HEK293 (cell line): ENCODE results near the gene IFI27L2.

ENCODE experiments used
- CTCF ChIA-PET: fragments of 350-600 bp; formaldehyde crosslinking; extraction: SDS; loops from one replicate; lab custom pipeline; 2021; ENCODE audit warnings: antibody characterized with exemption; lab: Yijun Ruan, JAX
- POLR2A ChIA-PET: fragments of 300-600 bp; formaldehyde crosslinking; extraction: SDS; loops from one replicate; lab custom pipeline; 2020; ENCODE audit warnings: antibody characterized with exemption, inconsistent platforms; lab: Yijun Ruan, JAX
- H3K27ac ChIP-seq: fragments of 200-500 bp; sonication (Bioruptor generic); 2 replicates; pipeline ENCODE4 v1.5.1; 2014; ENCODE audit warnings: low read depth, low read length, control low read depth, inconsistent platforms; ENCODE audit errors: extremely low read depth
- H3K36me3 ChIP-seq, 2 experiments: fragments of 200-500 bp in 1 of 2; sonication (Bioruptor generic) in 1 of 2; 1 replicate in 1 of 2; 2 replicates in 1 of 2; pipeline ENCODE4 v1.5.1; 2014 to 2017; ENCODE audit warnings: inconsistent platforms in 2 of 2, low read length in 2 of 2; ENCODE audit not compliant: control insufficient read depth in 2 of 2, insufficient read depth in 1 of 2
- H3K4me1 ChIP-seq: fragments of 200-500 bp; sonication (Bioruptor generic); 2 replicates; pipeline ENCODE4 v1.5.1; 2014; ENCODE audit warnings: mild to moderate bottlenecking, low read length, inconsistent platforms; ENCODE audit not compliant: control insufficient read depth, insufficient read depth
- H3K4me3 ChIP-seq: 2 replicates; pipeline ENCODE4 v1.5.1; 2011; ENCODE audit warnings: low read depth, mild to moderate bottlenecking, control low read depth, low read length, moderate library complexity
- H3K9me3 ChIP-seq: fragments of 200-500 bp; sonication (Bioruptor generic); 2 replicates; pipeline ENCODE4 v1.5.1; 2014; ENCODE audit warnings: low read depth, low read length, inconsistent platforms; ENCODE audit not compliant: control insufficient read depth, insufficient read depth
- KLF16 ChIP-seq: fragments of 450-650 bp; formaldehyde crosslinking; IDR thresholded peaks from 2 replicates; pipeline ENCODE4 v1.5.1; 2017; ENCODE audit warnings: missing biosample characterization, missing genetic modification characterization
- KLF9 ChIP-seq: fragments of 450-650 bp; formaldehyde crosslinking; IDR thresholded peaks from 2 replicates; pipeline ENCODE4 v1.5.1; 2016; ENCODE audit warnings: missing biosample characterization, missing genetic modification characterization, low read depth
- ZNF157 ChIP-seq: fragments of 450-650 bp; formaldehyde crosslinking; IDR thresholded peaks from 2 replicates; pipeline ENCODE4 v1.5.1; 2016; ENCODE audit warnings: missing biosample characterization, missing genetic modification characterization
- ZNF23 ChIP-seq: fragments of 450-650 bp; formaldehyde crosslinking; IDR thresholded peaks from 2 replicates; pipeline ENCODE4 v1.5.1; 2016; ENCODE audit warnings: missing biosample characterization, missing genetic modification characterization, borderline replicate concordance
- ZNF350 ChIP-seq: fragments of 450-650 bp; formaldehyde crosslinking; IDR thresholded peaks from 2 replicates; pipeline ENCODE4 v1.5.0; 2017; ENCODE audit warnings: missing biosample characterization, mild to moderate bottlenecking, missing genetic modification characterization
- ZNF366 ChIP-seq: fragments of 450-650 bp; formaldehyde crosslinking; conservative IDR thresholded peaks from 2 replicates; pipeline ENCODE4 v1.5.1; 2016; ENCODE audit warnings: missing biosample characterization, missing genetic modification characterization
- ZNF426 ChIP-seq: fragments of 450-650 bp; formaldehyde crosslinking; IDR thresholded peaks from 2 replicates; pipeline ENCODE4 v1.5.1; 2017; ENCODE audit warnings: missing biosample characterization, missing genetic modification characterization, mild to moderate bottlenecking, inconsistent platforms, moderate library complexity
- ZNF510 ChIP-seq: fragments of 450-650 bp; formaldehyde crosslinking; IDR thresholded peaks from 2 replicates; pipeline ENCODE4 v1.5.1; 2018; ENCODE audit warnings: mild to moderate bottlenecking, missing genetic modification characterization, missing biosample characterization; ENCODE audit not compliant: insufficient replicate concordance
- ZNF529 ChIP-seq: fragments of 450-650 bp; formaldehyde crosslinking; IDR thresholded peaks from 2 replicates; pipeline ENCODE4 v1.5.1; 2017; ENCODE audit warnings: missing genetic modification characterization, missing biosample characterization; ENCODE audit not compliant: insufficient replicate concordance
- ZNF555 ChIP-seq: fragments of 450-650 bp; formaldehyde crosslinking; conservative IDR thresholded peaks from 2 replicates; pipeline ENCODE4 v1.5.1; 2017; ENCODE audit warnings: missing biosample characterization, mild to moderate bottlenecking, missing genetic modification characterization, inconsistent platforms
- ZNF585B ChIP-seq: fragments of 450-650 bp; formaldehyde crosslinking; IDR thresholded peaks from 2 replicates; pipeline ENCODE4 v1.5.1; 2016; ENCODE audit warnings: missing biosample characterization, missing genetic modification characterization
- ZNF670 ChIP-seq: fragments of 450-650 bp; formaldehyde crosslinking; IDR thresholded peaks from 2 replicates; pipeline ENCODE4 v1.5.1; 2016; ENCODE audit warnings: missing biosample characterization, missing genetic modification characterization, low read depth
- ZNF843 ChIP-seq: fragments of 450-650 bp; formaldehyde crosslinking; IDR thresholded peaks from 2 replicates; pipeline ENCODE4 v1.5.1; 2016; ENCODE audit warnings: missing biosample characterization, missing genetic modification characterization
- ZSCAN16 ChIP-seq: fragments of 450-650 bp; formaldehyde crosslinking; IDR thresholded peaks from 2 replicates; pipeline ENCODE4 v1.5.1; 2016; ENCODE audit warnings: missing biosample characterization, missing genetic modification characterization
- TF ChIP-seq, protein P1 (sequence below): fragments of 450-650 bp; formaldehyde crosslinking; IDR thresholded peaks from 2 replicates; pipeline ENCODE4 v1.5.1; 2016; ENCODE audit warnings: missing biosample characterization, missing genetic modification characterization
- TF ChIP-seq, protein P2 (sequence below): fragments of 450-650 bp; formaldehyde crosslinking; IDR thresholded peaks from 2 replicates; pipeline ENCODE4 v1.5.1; 2016; ENCODE audit warnings: missing biosample characterization, missing genetic modification characterization, borderline replicate concordance
- TF ChIP-seq, protein P3 (sequence below): fragments of 450-650 bp; formaldehyde crosslinking; IDR thresholded peaks from 2 replicates; pipeline ENCODE4 v1.5.1; 2016; ENCODE audit warnings: missing biosample characterization, missing genetic modification characterization

Gene IFI27L2

DNA sequence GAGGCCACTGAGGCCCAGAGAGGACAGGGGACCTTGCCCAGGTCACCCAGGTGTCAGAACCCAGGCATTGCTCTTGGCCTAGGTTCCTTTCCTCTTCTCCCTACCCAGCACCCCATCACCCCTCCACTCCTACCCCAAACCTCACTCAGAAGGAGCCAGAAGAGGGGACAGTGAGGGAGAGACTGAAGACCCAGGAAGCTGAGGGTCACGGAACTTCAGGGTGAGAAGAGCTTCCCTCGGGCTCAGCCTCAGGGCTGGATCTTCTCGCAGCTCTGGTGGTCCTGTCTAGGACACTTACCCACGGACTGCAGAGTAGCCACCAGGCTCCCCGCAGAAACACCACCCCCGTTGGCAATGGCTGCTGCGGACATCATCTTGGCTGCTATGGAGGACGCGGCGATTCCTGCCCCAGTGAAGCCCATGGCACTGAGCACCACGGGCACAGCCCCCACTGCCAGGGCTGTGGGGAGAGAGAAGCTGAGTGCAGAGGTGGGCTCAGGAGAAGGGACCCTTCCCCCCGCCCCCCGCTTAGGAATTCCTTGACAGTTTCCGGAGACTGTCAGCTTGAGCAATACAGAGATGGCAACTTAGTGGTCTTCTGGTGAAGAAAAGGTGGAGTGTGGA lies 1.1 kb downstream of the IFI27L2 start:
- peaks cover 3% of the 10 kb centered on the region; the same call in 1 of the 2 replicates for H3K4me1 ChIP-seq
- no peaks in the 10 kb centered on the region for H3K36me3 ChIP-seq
- ChIA-PET CTCF (interaction anchor here (0.9 to 1.1 kb wide), 2 partner anchors 8 to 92 kb away, joined by 4 to 7 read pairs; no protein-coding TSS in a partner anchor), POLR2A (interaction anchor here (2.4 kb wide), 1 partner anchor 47 kb away, joined by 10 read pairs; the partner anchor contains the start of genes DDX24 and IFI27L1)
- TF ChIP-seq ZNF510 (tag by site-specific recombination) (no peak), ZNF555 (tag by site-specific recombination) (no peak), ZNF585B (tag by site-specific recombination) (no peak), ZNF426 (tag by site-specific recombination) (no peak), KLF16 (tag by site-specific recombination) (no peak), ZNF366 (tag by site-specific recombination) (no peak), ZSCAN16 (tag by site-specific recombination) (no peak), ZNF23 (tag by site-specific recombination) (no peak), ZNF843 (no peak), ZNF157 (tag by site-specific recombination) (no peak), KLF9 (tag by site-specific recombination) (no peak), ZNF529 (tag by site-specific recombination) (no peak)
- TF ChIP-seq, protein P1, sequence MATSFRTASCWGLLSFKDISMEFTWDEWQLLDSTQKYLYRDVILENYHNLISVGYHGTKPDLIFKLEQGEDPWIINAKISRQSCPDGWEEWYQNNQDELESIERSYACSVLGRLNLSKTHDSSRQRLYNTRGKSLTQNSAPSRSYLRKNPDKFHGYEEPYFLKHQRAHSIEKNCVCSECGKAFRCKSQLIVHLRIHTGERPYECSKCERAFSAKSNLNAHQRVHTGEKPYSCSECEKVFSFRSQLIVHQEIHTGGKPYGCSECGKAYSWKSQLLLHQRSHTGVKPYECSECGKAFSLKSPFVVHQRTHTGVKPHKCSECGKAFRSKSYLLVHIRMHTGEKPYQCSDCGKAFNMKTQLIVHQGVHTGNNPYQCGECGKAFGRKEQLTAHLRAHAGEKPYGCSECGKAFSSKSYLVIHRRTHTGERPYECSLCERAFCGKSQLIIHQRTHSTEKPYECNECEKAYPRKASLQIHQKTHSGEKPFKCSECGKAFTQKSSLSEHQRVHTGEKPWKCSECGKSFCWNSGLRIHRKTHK: no peak
- TF ChIP-seq, protein P2, sequence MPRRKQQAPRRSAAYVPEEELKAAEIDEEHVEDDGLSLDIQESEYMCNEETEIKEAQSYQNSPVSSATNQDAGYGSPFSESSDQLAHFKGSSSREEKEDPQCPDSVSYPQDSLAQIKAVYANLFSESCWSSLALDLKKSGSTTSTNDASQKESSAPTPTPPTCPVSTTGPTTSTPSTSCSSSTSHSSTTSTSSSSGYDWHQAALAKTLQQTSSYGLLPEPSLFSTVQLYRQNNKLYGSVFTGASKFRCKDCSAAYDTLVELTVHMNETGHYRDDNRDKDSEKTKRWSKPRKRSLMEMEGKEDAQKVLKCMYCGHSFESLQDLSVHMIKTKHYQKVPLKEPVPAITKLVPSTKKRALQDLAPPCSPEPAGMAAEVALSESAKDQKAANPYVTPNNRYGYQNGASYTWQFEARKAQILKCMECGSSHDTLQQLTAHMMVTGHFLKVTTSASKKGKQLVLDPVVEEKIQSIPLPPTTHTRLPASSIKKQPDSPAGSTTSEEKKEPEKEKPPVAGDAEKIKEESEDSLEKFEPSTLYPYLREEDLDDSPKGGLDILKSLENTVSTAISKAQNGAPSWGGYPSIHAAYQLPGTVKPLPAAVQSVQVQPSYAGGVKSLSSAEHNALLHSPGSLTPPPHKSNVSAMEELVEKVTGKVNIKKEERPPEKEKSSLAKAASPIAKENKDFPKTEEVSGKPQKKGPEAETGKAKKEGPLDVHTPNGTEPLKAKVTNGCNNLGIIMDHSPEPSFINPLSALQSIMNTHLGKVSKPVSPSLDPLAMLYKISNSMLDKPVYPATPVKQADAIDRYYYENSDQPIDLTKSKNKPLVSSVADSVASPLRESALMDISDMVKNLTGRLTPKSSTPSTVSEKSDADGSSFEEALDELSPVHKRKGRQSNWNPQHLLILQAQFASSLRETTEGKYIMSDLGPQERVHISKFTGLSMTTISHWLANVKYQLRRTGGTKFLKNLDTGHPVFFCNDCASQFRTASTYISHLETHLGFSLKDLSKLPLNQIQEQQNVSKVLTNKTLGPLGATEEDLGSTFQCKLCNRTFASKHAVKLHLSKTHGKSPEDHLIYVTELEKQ: no peak
- no peaks in the 10 kb centered on the region for H3K9me3 ChIP-seq
- no peak overlapping the region for H3K4me3 ChIP-seq
- no peak overlapping the region for H3K27ac ChIP-seq

DNA sequence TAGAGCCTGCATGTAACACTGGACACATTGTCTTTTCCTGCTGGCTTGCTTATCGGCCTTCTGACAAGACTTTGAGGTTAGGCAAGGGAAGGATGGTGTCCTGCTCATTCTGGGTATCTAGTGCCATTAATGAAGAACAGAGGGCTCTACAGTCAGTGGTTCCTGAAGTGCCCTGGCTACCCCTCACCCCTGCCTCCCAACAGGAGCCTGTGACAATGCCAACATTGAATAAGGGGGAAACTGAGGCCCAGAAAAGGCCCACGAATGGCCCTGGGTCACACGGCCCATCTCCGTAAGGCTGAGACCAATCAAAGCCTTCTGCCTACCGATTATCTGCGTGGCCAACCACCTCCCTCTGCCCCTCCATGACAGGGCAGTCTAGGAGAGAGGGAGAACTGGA lies 2.1 kb downstream of the IFI27L2 start:
- Histone ChIP-seq H3K4me1 (peaks cover 3% of the 10 kb centered on the region; the same call in 1 of the 2 replicates), H3K36me3 (no peaks in the 10 kb centered on the region)
- POLR2A ChIA-PET: no interaction called here
- TF ChIP-seq ZNF350: no peak
- no peak for TF ChIP-seq ZNF670 (tag by site-specific recombination)
- TF ChIP-seq, protein P3, sequence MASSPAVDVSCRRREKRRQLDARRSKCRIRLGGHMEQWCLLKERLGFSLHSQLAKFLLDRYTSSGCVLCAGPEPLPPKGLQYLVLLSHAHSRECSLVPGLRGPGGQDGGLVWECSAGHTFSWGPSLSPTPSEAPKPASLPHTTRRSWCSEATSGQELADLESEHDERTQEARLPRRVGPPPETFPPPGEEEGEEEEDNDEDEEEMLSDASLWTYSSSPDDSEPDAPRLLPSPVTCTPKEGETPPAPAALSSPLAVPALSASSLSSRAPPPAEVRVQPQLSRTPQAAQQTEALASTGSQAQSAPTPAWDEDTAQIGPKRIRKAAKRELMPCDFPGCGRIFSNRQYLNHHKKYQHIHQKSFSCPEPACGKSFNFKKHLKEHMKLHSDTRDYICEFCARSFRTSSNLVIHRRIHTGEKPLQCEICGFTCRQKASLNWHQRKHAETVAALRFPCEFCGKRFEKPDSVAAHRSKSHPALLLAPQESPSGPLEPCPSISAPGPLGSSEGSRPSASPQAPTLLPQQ (tag by site-specific recombination): no peak
- TF ChIP-seq, all 188 proteins: peak for 0
- H3K4me3 ChIP-seq: no peak overlapping the region
- CTCF ChIA-PET: interaction anchor here (0.9 kb wide), 1 partner anchor 9 kb away, joined by 7 read pairs; no protein-coding TSS in a partner anchor
- H3K27ac ChIP-seq: no peak overlapping the region
- no peaks in the 10 kb centered on the region for H3K9me3 ChIP-seq
